ENCODE results near the gene BRINP2.

GRCh38 chr1:177255411-177255810 lies 84.7 kb downstream of the BRINP2 start:
- TF ChIP-seq, protein P1, sequence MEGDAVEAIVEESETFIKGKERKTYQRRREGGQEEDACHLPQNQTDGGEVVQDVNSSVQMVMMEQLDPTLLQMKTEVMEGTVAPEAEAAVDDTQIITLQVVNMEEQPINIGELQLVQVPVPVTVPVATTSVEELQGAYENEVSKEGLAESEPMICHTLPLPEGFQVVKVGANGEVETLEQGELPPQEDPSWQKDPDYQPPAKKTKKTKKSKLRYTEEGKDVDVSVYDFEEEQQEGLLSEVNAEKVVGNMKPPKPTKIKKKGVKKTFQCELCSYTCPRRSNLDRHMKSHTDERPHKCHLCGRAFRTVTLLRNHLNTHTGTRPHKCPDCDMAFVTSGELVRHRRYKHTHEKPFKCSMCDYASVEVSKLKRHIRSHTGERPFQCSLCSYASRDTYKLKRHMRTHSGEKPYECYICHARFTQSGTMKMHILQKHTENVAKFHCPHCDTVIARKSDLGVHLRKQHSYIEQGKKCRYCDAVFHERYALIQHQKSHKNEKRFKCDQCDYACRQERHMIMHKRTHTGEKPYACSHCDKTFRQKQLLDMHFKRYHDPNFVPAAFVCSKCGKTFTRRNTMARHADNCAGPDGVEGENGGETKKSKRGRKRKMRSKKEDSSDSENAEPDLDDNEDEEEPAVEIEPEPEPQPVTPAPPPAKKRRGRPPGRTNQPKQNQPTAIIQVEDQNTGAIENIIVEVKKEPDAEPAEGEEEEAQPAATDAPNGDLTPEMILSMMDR (IDR thresholded peaks at IDR 0.05): no peak
- TF ChIP-seq POLR2AphosphoS5 (IDR thresholded peaks at IDR 0.05) (no peak), EP300 (IDR thresholded peaks at IDR 0.05) (no peak), POLR2A (IDR thresholded peaks at IDR 0.05) (no peak)

All from stomach (tissue), 4 donors.